ENCODE results near the gene FAM120A. TPM values are rescaled to one million over a fixed set of nuclear protein-coding genes. Genes with fewer than 3 reads are reported as not detected.

Gene FAM120A
- total and polyA plus RNA-seq, 4 donors: 28.3 to 91.0 (median 50.3) TPM

DNA sequence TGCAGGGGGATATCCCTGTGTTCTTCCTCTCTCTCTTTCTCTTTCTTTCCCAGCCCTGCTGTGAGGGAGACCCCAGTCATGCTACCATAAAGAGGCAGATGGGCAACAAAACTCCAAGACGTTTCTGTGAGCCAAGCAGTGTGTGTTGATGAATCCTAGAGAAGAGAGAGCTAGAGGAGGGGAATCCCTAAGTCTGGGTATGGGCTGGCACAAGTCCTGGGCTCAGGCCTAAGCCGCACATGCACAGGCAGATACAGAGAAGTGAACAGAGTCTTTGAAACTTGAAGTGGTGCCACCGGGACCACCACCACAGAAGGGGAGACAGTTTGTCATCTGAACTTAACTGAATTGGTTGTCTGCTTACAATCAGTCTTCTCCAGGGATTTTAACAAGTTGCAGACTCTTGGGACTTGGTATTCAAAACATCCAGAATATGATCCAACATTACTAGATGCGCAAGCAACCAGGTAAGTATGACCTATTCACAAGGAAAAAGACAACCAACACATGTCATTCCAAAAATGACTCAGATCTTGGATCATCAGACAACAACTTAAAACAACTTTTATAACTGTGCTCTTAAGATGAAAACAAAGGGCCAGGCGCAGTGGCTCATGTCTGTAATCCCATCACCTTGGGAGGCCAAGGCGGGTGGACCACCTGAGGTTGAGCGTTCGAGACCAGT lies 10.4 kb upstream of the FAM120A start:
- TF ChIP-seq SP1 (IDR thresholded peaks at IDR 0.05): no peak
- TF ChIP-seq MAX (IDR thresholded peaks at IDR 0.05): no peak
- TF ChIP-seq HNF4A (conservative IDR thresholded peaks at IDR 0.05): no peak
- TF ChIP-seq HNF4G (IDR thresholded peaks at IDR 0.05): no peak
- TF ChIP-seq, protein P1, sequence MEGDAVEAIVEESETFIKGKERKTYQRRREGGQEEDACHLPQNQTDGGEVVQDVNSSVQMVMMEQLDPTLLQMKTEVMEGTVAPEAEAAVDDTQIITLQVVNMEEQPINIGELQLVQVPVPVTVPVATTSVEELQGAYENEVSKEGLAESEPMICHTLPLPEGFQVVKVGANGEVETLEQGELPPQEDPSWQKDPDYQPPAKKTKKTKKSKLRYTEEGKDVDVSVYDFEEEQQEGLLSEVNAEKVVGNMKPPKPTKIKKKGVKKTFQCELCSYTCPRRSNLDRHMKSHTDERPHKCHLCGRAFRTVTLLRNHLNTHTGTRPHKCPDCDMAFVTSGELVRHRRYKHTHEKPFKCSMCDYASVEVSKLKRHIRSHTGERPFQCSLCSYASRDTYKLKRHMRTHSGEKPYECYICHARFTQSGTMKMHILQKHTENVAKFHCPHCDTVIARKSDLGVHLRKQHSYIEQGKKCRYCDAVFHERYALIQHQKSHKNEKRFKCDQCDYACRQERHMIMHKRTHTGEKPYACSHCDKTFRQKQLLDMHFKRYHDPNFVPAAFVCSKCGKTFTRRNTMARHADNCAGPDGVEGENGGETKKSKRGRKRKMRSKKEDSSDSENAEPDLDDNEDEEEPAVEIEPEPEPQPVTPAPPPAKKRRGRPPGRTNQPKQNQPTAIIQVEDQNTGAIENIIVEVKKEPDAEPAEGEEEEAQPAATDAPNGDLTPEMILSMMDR (IDR thresholded peaks at IDR 0.05; ENCODE audit: low read depth, low read length, missing input control): no peak
- TF ChIP-seq EGR1 (IDR thresholded peaks at IDR 0.05; ENCODE audit: low read depth in 2 of 2): no peak
- TF ChIP-seq NR2F2 (IDR thresholded peaks at IDR 0.05): no peak
- no peak for TF ChIP-seq GABPA (IDR thresholded peaks at IDR 0.05 in 1 of 2, conservative IDR thresholded peaks at IDR 0.05 in 1 of 2)
- no peak for TF ChIP-seq RXRA (IDR thresholded peaks at IDR 0.05)
- no peak for TF ChIP-seq JUND (IDR thresholded peaks at IDR 0.05)
- TF ChIP-seq, protein P2, sequence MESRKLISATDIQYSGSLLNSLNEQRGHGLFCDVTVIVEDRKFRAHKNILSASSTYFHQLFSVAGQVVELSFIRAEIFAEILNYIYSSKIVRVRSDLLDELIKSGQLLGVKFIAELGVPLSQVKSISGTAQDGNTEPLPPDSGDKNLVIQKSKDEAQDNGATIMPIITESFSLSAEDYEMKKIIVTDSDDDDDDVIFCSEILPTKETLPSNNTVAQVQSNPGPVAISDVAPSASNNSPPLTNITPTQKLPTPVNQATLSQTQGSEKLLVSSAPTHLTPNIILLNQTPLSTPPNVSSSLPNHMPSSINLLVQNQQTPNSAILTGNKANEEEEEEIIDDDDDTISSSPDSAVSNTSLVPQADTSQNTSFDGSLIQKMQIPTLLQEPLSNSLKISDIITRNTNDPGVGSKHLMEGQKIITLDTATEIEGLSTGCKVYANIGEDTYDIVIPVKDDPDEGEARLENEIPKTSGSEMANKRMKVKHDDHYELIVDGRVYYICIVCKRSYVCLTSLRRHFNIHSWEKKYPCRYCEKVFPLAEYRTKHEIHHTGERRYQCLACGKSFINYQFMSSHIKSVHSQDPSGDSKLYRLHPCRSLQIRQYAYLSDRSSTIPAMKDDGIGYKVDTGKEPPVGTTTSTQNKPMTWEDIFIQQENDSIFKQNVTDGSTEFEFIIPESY (IDR thresholded peaks at IDR 0.05): no peak
- Histone ChIP-seq H3K9me3 (ENCODE audit: control insufficient read depth in 4 of 4, low read length in 3 of 4) (no peaks in the 10 kb centered on the region), H3K9ac (ENCODE audit: low read depth in 1 of 2, low read length in 2 of 2) (no peak overlapping the region), H3K4me3 (ENCODE audit: low read depth in 1 of 3, low read length in 3 of 3) (no peak overlapping the region), H3K4me1 (ENCODE audit: control insufficient read depth in 4 of 4, insufficient read depth in 4 of 4, low read length in 3 of 4) (peaks cover 0 to 1% (median 0%) of the 10 kb centered on the region in 4 donors), H3K36me3 (ENCODE audit: control insufficient read depth in 4 of 4, insufficient read depth in 3 of 4, low read depth in 1 of 4, low read length in 3 of 4) (peaks cover 0 to 8% (median 2%) of the 10 kb centered on the region in 4 donors), H3K27ac (ENCODE audit: low read depth in 1 of 2, low read length in 2 of 2) (no peak overlapping the region), H3K27me3 (ENCODE audit: control insufficient read depth in 4 of 4, insufficient read depth in 4 of 4, low read length in 3 of 4) (no peaks in the 10 kb centered on the region)
- 95% methylated on average over 8 of the region's 8 CpGs for WGBS
- no peak for DNase-seq (ENCODE audit: low spot score)

DNA sequence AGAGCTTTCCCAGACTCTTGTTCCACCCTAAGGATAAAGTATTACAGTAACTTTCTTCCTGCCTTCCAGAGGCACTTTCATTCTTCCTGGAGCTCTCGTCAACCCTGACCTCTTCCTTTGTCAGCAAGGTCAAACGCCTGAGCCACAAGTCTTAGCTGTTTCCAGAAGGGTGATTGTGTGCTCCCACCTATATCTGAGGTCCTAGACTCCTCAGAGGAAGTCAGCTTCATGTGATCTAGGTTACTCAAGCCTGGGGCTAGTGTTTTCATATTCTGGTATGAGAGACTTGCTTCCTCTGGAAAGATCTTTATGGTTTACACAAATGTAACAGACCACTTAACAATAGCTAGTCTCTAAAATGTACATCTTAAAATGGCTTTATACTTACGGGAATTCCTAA lies 5.4 kb upstream of the FAM120A start:
- Histone ChIP-seq H3K4me3 (ENCODE audit: low read depth in 1 of 3, low read length in 3 of 3) (no peak overlapping the region), H3K9me3 (ENCODE audit: control insufficient read depth in 4 of 4, low read length in 3 of 4) (no peaks in the 10 kb centered on the region), H3K4me1 (ENCODE audit: control insufficient read depth in 4 of 4, insufficient read depth in 4 of 4, low read length in 3 of 4) (peaks cover 0 to 10% (median 7%) of the 10 kb centered on the region in 4 donors), H3K36me3 (ENCODE audit: control insufficient read depth in 4 of 4, insufficient read depth in 3 of 4, low read depth in 1 of 4, low read length in 3 of 4) (peaks cover 5 to 28% (median 16%) of the 10 kb centered on the region in 4 donors), H3K9ac (ENCODE audit: low read depth in 1 of 2, low read length in 2 of 2) (no peak overlapping the region), H3K27me3 (ENCODE audit: control insufficient read depth in 4 of 4, insufficient read depth in 4 of 4, low read length in 3 of 4) (no peaks in the 10 kb centered on the region), H3K27ac (ENCODE audit: low read depth in 1 of 2, low read length in 2 of 2) (no peak overlapping the region)
- no peak for DNase-seq (ENCODE audit: low spot score)
- TF ChIP-seq FOXA1 (IDR thresholded peaks at IDR 0.05): no peak
- TF ChIP-seq, protein P1 (IDR thresholded peaks at IDR 0.05; ENCODE audit: low read depth, low read length, missing input control): no peak
- no peak for TF ChIP-seq MAX (IDR thresholded peaks at IDR 0.05)
- TF ChIP-seq RAD21 (IDR thresholded peaks at IDR 0.05): no peak
- no peak for TF ChIP-seq YY1 (IDR thresholded peaks at IDR 0.05)
- TF ChIP-seq HNF4G (IDR thresholded peaks at IDR 0.05): no peak
- WGBS: 79% methylated on average over 3 of the region's 3 CpGs
